Measurements from ENCODE around the gene AGRN. TPM values are rescaled to one million over a fixed set of nuclear protein-coding genes. Genes with fewer than 3 reads are reported as not detected.

Gene AGRN
- total RNA-seq, 1 experiment from 2014 or later = 175 TPM

DNA sequence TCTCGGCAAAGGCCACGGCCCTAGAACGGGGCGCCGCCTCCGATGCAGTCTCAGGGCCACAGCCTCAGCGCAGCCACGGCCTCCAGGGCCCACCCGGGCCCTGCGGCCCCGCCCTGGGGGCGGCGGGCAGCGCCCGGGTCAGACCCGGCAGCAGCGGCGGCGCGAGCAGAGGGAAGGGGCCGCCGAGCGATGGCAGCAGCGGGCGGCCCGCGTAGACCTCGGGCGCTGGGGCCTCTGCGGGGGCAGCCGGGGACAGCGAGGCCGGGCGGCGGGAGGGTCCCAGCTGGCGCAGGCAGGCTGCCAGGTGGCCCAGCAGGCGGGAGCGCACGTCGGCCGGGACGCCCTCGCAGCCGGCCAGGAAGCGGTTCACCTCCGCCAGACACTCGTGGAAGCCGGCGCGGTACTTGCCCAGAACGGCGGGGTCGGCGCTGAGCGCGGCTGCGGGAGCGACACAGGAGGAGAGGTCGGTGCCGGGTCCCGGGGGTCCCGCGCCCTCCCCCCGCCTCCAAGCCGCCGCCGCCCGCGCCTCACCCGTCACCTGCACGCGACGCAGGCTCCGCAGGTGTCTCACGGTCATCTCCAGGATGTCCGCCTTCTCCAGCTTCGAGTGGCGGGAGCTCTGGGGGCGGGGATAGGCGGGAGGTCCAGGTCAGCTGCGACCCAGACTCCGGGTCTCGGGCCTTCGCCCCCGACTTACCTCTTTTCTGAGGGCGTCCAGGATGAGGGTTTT is 20.8 kb upstream of the AGRN start:
- Histone ChIP-seq H3T11ph (ENCODE audit: low read length) (no peak overlapping the region), H2BK20ac (ENCODE audit: low read depth, low read length, poor library complexity, severe bottlenecking) (no peak overlapping the region), H3K9ac (ENCODE audit: extremely low read depth, insufficient read length, low read length) (no peak overlapping the region), H3K27me3 (ENCODE audit: insufficient read depth, low read length) (peaks cover 37% of the 10 kb centered on the region; the same call in 1 of the 2 replicates), H4K8ac (replicated peaks; ENCODE audit: insufficient read length, low read depth, low read length) (no peak overlapping the region), H2BK12ac (ENCODE audit: insufficient read length, low read depth, low read length) (no peak overlapping the region), H4K5ac (ENCODE audit: insufficient read length, low read depth, low read length) (no peak overlapping the region), H3K4me1 (ENCODE audit: insufficient read depth, low read length) (0 out of 2 replicates have a peak, but pooled peaks cover 1% of the 10 kb centered on the region), H4K20me1 (ENCODE audit: control insufficient read depth, insufficient read depth, insufficient read length) (no peaks in the 10 kb centered on the region), H3K56ac (ENCODE audit: insufficient read length, low read depth, low read length) (no peak overlapping the region), H2AFZ (ENCODE audit: low read length) (no peak overlapping the region), H2BK120ac (ENCODE audit: low read depth, low read length, poor library complexity, severe bottlenecking) (no peak overlapping the region), H3K14ac (ENCODE audit: insufficient read depth, low read length) (no peak overlapping the region), H2BK5ac (ENCODE audit: insufficient read length, low read length) (no peak overlapping the region), H3K23me2 (ENCODE audit: insufficient read length, low read depth, low read length, poor library complexity, severe bottlenecking) (peaks cover 20% of the 10 kb centered on the region), H3K9me3 (ENCODE audit: control insufficient read depth, low read depth, low read length) (no peaks in the 10 kb centered on the region), H3K27ac (ENCODE audit: insufficient read length, low read depth, low read length) (no peak overlapping the region), H3K79me2 (ENCODE audit: insufficient read depth, low read length) (no peaks in the 10 kb centered on the region), H3K79me1 (ENCODE audit: insufficient read depth, low read depth, low read length, poor library complexity, severe bottlenecking) (no peaks in the 10 kb centered on the region), H3K23ac (ENCODE audit: insufficient read length, low read depth, low read length) (no peak overlapping the region), H2AK5ac (ENCODE audit: insufficient read length, low read length) (no peak overlapping the region), H2BK15ac (ENCODE audit: low read depth, low read length) (no peak overlapping the region), H3K4ac (ENCODE audit: low read depth, low read length) (no peak overlapping the region), H4K91ac (ENCODE audit: insufficient read length, low read depth, low read length) (no peak overlapping the region), H3K18ac (ENCODE audit: insufficient read length, low read depth, low read length) (no peak overlapping the region), H3K4me2 (ENCODE audit: insufficient read depth, insufficient read length, low read length) (peak overlapping the region; percentile 17)
- peaks cover 79% of the 10 kb centered on the region for H3K27me3 Mint-ChIP-seq (ENCODE audit: low read depth)
- no peak for TF ChIP-seq CTCF (conservative IDR thresholded peaks at IDR 0.05)
- no peaks in the 10 kb centered on the region for H3K9me3 Mint-ChIP-seq
- no peaks in the 10 kb centered on the region for H3K36me3 Mint-ChIP-seq (ENCODE audit: insufficient read depth in 1 of 3, low read depth in 3 of 3)
- WGBS (ENCODE audit: extremely low coverage, insufficient read length, low lambda C conversion rate) = no CpG with 5 or more reads among the region's 86 CpGs
- H3K4me3 Mint-ChIP-seq = peak overlapping the region in 1 of 2 experiments; percentile 68; a peak in 3 of 5 replicates
- DNase-seq = peak; percentile 56
- H3K4me1 Mint-ChIP-seq = peaks cover 5 to 18% of the 10 kb centered on the region in 2 experiments
- H3K27ac Mint-ChIP-seq = no peak overlapping the region

Measured in H9 (cell line).